Testis (tissue), 3 donors: ENCODE results near the gene HELT. TPM values are rescaled to one million over a fixed set of nuclear protein-coding genes. Genes with fewer than 3 reads are reported as not detected.

Experiments used
- DNase-seq: peaks from one replicate; pipeline ENCODE4 v3.0.0-alpha.2; 2019
- H3K27ac ChIP-seq, 2 donors: fragments of 200-600 bp; sonication (generic); one replicate each; pipeline ENCODE4 v1.5.1; 2019
- H3K27me3 ChIP-seq: fragments of 200-600 bp; sonication (generic); one replicate; pipeline ENCODE4 v1.5.1; 2019
- H3K36me3 ChIP-seq: fragments of 200-600 bp; sonication (generic); one replicate; pipeline ENCODE4 v1.5.1; 2017; ENCODE audit warnings: low read depth; ENCODE audit errors: missing control alignments
- H3K4me1 ChIP-seq: fragments of 200-600 bp; sonication (generic); one replicate; pipeline ENCODE4 v1.5.1; 2019
- H3K4me3 ChIP-seq, 2 donors: fragments of 200-600 bp; sonication (generic); one replicate each; pipeline ENCODE4 v1.5.1; 2017 to 2019
- H3K9me3 ChIP-seq: fragments of 200-600 bp; sonication (generic); one replicate; pipeline ENCODE4 v1.5.1; 2017
- CTCF ChIP-seq, 3 experiments: fragments of 450-650 bp in 2 of 3; fragments of 200-600 bp in 1 of 3; sonication (generic) in 1 of 3; IDR thresholded peaks; one replicate each; pipeline ENCODE4 v1.5.1; 2016 to 2019; ENCODE audit warnings: antibody characterized with exemption in 3 of 3, mild to moderate bottlenecking in 2 of 3, moderate library complexity in 1 of 3
- POLR2A ChIP-seq: fragments of 450-650 bp; IDR thresholded peaks from one replicate; pipeline ENCODE4 v1.6.1; 2017; ENCODE audit warnings: antibody characterized with exemption, mild to moderate bottlenecking, moderate library complexity
- WGBS, 2 donors: methylation state at CpG; one replicate each; pipeline ENCODE4 v1.1.5; 2018; 5-methylcytosine and 5-hydroxymethylcytosine counted together
- intact Hi-C: fragments of 100-400 bp; cut with DNase I; formaldehyde crosslinking; loops from one replicate; pipeline ENCODE4 v1.15.1; 2023; ENCODE audit warnings: low total_unique reads
- polyA plus RNA-seq: library from polyadenylated mRNA; stranded (reverse); fragments of 350-450 nt; fragmentation: Illumina TruSeq; extraction: RNeasy Lipid Tissue Mini Kit (QIAGEN cat#74804); gene quantifications from one replicate; pipeline ENCODE4 v1.2.3, GENCODE V29; 2014; ENCODE audit warnings: low read depth, low replicate concordance; ENCODE audit not compliant: insufficient read depth
- total RNA-seq, 2 donors: library from RNA; depleted of rRNA; stranded (reverse); fragments of >200 nt; gene quantifications; one replicate each; pipeline ENCODE4 v1.2.3, GENCODE V29; 2016

Gene HELT
- total and polyA plus RNA-seq, 3 donors from 2014 or later, result not detected

GRCh38 chr4:185061610-185062009 lies 43.3 kb downstream of the HELT start:
- Histone ChIP-seq H3K27ac (no peak overlapping the region), H3K4me1 (no peaks in the 10 kb centered on the region), H3K36me3 (no peaks in the 10 kb centered on the region), H3K27me3 (no peaks in the 10 kb centered on the region), H3K4me3 (no peak overlapping the region), H3K9me3 (no peaks in the 10 kb centered on the region)
- WGBS, 2 donors, result 81 to 84% methylated on average over 3 of the region's 3 CpGs
- TF ChIP-seq POLR2A (no peak), CTCF (IDR thresholded peaks at IDR 0.05) (no peak)
- no peak for DNase-seq
- intact Hi-C loops, result no loop called here

- TF ChIP-seq CTCF (IDR thresholded peaks at IDR 0.05) (no peak), POLR2A (no peak)
- intact Hi-C loops, result no loop called here
- H3K27me3 ChIP-seq, result no peaks in the 10 kb centered on the region
- no peak for DNase-seq
- no peaks in the 10 kb centered on the region for H3K9me3 ChIP-seq
- no peak overlapping the region for H3K27ac ChIP-seq
- H3K4me3 ChIP-seq, result no peak overlapping the region
- 64 to 86% methylated on average over 12 of the region's 12 CpGs for WGBS, 2 donors
- H3K36me3 ChIP-seq, result no peaks in the 10 kb centered on the region
- no peaks in the 10 kb centered on the region for H3K4me1 ChIP-seq
These were observed 44.3 kb downstream of the HELT start for GRCh38 chr4:185062606-185063005.

DNA sequence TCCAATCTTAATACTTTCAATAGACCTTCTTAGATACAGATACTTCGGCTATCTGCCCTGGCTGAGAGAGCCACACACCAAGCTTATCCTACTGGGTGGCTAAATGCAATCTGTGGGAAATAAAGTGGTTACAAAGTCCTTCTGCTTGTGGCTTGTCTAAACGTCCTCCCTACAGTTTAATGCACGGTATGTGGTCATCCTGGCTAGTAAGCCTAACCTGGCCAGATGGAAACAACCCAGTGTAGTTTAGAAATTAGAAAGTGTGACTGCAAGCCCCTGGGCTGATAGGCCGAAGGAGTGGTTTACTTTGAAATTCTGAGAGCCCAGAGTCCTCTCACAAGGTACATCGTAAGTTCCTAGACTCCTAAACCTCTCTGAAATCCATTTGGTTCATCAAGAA lies 47.9 kb downstream of the HELT start:
- Histone ChIP-seq H3K4me1 (no peaks in the 10 kb centered on the region), H3K36me3 (no peaks in the 10 kb centered on the region), H3K27me3 (no peaks in the 10 kb centered on the region), H3K4me3 (no peak overlapping the region), H3K9me3 (no peaks in the 10 kb centered on the region), H3K27ac (no peak overlapping the region)
- intact Hi-C loops, result no loop called here
- 71 to 82% methylated on average over 5 of the region's 5 CpGs for WGBS, 2 donors
- DNase-seq, result no peak
- TF ChIP-seq POLR2A (no peak), CTCF (IDR thresholded peaks at IDR 0.05) (no peak)

- intact Hi-C loops, result no loop called here
These were observed 50.5 kb downstream of the HELT start for GRCh38 chr4:185068837-185069236.

More at GRCh38 chr4:185068837-185069236, 50.5 kb downstream of the HELT start:
- no peaks in the 10 kb centered on the region for H3K9me3 ChIP-seq
- 71 to 81% methylated on average over 3 of the region's 3 CpGs for WGBS, 2 donors
- no peaks in the 10 kb centered on the region for H3K4me1 ChIP-seq
- no peak for DNase-seq
- H3K4me3 ChIP-seq, result no peak overlapping the region
- TF ChIP-seq POLR2A (no peak), CTCF (IDR thresholded peaks at IDR 0.05) (no peak)
- H3K27ac ChIP-seq, result no peak overlapping the region
- H3K36me3 ChIP-seq, result no peaks in the 10 kb centered on the region
- no peaks in the 10 kb centered on the region for H3K27me3 ChIP-seq

Other genes with a start within 250 kb of the HELT start
- gene ACSL1, start 192.5 kb upstream of the HELT start, total RNA-seq, result 10 to 100 TPM; 31.6 to 59.8 TPM
- gene ACSL1, start 192.5 kb upstream of the HELT start, polyA plus RNA-seq, result 81.8 TPM
- 100 to 1,000 TPM in 1 of 2 donors, 10 to 100 TPM in 1; 60.5 to 104 TPM for gene SLC25A4, start 124.8 kb downstream of the HELT start, total RNA-seq
- gene SLC25A4, start 124.8 kb downstream of the HELT start, polyA plus RNA-seq, result 58.7 TPM
- 10 to 100 TPM; 49.4 to 54.5 TPM for gene CFAP97, start 185.5 kb downstream of the HELT start, total RNA-seq
- gene CFAP97, start 185.5 kb downstream of the HELT start, polyA plus RNA-seq, result 59.7 TPM
- 10 to 100 TPM; 45.0 to 50.5 TPM for gene SNX25, start 191.1 kb downstream of the HELT start, total RNA-seq
- 20.2 TPM for gene SNX25, start 191.1 kb downstream of the HELT start, polyA plus RNA-seq